Middle frontal gyrus (tissue), 1 donor: ENCODE data around the gene KLHL26.

Experiments
- DNase-seq: peaks from one replicate; pipeline ENCODE4 v3.0.0-alpha.2; 2015; ENCODE audit warnings: low spot score; ENCODE audit errors: extremely low spot score

Gene KLHL26

DNA sequence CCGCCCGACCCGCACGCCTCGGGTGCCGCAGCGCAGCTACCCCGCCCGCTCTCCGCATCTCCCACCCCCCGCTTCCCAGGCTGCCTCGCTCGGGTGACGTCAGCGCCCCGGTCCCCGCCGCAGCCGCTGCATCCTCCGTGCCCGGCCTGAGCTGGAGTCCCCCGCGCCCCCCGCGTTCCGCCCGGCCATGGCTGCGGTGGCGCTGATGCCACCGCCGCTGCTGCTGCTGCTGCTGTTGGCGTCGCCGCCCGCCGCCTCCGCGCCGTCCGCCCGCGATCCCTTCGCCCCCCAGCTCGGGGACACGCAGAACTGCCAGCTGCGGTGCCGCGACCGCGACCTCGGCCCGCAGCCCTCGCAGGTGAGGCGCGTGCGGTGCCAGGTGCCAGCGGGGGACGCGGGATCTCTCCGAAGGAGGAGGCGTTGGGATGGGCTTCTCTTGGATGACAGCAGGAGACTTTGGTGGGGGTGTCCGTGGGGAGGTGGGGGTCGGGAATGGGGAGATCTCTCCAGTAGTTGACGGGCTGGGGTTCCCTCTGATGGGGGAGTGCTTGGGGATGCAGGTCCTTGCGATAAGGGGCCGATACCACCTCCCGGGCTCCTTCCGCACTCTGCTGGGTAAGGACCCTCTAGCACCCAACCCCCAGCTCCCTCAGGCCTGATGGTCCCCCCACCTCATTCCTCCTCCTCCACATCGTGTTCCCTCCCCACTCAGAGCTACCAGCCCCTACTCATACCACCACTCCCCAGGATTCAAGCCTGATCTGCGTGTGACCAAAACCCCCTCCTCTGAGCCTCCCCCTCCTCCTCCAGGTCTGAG, 23.8 kb upstream of the KLHL26 start, which contains the start of gene TMEM59L:
TMEM59L (plus strand) TSS at position 99 of the 817 bp plus-strand sequence; CDS start at position 188, 89 bp downstream.
- no peak for DNase-seq

DNA sequence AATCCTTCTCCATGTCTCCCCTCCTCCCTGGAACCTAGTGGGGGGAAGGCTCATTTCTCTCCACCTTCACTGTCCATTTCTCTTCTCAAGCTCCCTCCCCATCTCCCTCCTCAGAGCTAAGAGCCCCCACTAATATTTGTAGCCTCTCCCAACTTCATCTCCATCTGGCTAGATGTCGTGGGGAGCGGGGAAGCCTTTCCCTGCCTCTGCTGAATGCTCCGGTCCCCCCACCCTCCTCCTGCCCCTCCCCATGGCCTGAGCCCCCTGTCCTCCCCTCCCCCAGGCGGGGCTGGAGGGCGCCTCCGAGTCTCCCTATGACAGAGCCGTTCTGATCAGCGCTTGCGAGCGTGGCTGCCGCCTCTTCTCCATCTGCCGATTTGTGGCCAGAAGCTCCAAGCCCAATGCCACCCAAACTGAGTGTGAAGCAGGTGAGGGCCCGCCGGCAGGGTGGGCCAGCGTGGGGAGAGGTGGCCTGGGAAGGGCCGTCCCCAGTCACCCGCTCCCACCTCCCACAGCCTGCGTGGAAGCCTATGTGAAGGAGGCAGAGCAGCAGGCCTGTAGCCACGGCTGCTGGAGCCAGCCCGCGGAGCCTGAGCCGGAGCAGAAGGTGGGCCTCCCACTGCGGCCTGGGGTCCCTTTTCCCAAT, 23.1 kb upstream of the KLHL26 start:
- no peak for DNase-seq

DNA sequence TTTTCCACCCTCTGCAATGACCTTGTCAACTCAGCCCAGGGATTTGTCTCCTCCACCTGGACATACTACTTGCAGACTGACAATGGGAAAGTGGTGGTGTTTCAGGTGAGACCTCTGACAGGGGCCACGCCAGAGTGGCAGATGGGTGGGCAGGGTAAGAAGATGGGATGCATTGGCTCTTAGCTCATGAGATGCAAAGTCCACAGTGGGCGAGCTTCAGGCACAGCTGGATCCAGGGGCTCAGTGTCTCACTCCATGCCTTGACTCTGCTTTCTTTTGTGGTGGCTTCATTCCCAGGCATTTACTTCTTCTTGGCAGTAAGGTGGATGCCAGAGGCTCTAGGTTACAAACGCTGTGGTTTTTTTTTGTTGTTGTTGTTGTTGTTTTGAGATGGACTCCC, 20.8 kb upstream of the KLHL26 start:
- DNase-seq: no peak

DNA sequence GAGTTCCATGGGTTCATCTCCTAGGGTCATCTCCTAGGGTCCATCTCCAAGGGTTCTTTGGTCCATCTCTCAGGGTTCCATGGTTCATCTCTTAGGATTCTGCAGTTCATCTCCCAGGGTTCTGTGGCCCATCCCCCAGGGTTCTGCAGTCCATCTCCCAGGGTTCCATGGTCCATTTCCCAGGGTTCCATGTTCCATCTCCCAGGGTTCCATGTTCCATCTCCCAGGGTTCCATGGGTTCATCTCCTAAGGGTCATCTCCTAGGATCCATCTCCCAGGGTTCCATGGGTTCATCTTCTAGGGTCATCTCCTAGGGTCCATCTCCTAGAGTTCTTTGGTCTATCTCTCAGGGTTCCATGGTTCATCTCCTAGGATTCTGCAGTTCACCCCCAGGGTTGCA, 19.3 kb upstream of the KLHL26 start:
- DNase-seq: no peak

DNA sequence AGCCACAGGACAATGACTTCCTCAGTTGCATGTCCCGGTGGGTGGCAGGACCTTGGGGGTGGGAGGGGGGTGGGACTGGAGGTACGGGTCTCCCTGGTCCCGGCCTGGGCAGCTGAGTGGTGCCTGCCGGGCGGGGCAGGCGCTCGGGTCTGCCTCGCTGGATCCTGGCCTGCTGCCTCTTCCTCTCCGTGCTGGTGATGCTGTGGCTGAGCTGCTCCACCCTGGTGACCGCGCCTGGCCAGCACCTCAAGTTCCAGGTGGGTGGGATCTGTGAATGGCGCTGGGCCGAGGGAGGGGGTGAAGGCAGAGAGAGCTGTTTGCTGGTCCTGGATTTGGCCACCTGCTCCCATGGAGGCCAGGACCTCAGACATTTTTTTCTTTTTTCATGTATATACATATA, 18.6 kb upstream of the KLHL26 start:
- no peak for DNase-seq

DNA sequence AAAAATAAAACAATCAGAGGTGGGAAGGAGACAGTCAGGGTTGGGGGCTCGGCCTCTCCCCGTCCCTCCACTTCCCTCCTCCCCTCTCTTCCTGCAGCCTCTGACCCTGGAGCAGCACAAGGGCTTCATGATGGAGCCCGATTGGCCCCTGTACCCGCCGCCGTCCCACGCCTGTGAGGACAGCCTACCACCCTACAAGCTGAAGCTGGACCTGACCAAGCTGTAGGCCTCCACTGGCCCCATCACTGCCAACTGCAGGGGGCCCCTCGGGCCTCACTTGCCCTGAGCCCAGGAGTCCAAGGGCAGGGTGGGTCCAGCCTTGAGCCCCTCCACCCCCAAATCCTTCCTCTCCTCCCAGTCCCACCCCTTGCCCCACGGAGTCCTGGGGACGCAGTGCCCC, 16.5 kb upstream of the KLHL26 start:
- no peak for DNase-seq

DNA sequence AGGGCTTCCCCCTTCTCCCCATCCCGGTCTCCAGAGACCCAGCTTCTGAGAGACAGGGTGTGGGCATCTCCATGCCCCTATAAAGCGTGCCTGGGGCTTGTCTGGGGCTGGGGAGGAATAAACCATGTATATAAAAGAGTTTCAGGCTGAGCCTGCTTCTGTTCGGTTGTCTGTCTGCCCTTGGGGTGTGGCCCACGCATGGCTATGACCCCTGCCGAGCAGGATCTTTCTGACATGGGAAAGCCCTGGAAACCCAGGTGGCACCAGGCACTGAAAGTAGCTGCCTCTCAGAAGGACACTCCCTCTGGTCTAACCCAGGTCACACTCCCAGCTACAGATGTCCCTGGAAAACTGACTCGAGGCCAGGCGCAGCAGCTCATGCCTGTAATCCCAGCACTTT, 15.9 kb upstream of the KLHL26 start:
- DNase-seq: no peak

DNA sequence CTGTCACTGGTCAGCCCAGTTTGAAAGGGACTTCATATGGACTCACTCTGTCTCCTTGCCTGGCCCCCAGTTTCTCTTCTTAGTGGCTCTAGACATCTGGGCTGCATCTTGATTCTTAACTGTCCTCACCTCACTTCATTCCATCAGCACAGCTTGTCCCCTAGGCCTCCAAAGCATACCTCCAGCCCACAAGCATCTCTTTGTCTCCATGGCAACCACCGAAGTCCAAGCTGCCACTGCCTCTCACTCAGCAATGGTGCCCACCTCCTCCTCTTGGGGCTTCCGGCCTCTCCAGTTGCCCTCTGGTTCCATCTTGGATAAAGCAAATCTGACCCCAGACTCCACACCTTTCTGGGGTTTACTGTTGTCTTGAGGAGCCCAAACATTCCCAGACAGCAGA, 9.9 kb upstream of the KLHL26 start:
- no peak for DNase-seq

DNA sequence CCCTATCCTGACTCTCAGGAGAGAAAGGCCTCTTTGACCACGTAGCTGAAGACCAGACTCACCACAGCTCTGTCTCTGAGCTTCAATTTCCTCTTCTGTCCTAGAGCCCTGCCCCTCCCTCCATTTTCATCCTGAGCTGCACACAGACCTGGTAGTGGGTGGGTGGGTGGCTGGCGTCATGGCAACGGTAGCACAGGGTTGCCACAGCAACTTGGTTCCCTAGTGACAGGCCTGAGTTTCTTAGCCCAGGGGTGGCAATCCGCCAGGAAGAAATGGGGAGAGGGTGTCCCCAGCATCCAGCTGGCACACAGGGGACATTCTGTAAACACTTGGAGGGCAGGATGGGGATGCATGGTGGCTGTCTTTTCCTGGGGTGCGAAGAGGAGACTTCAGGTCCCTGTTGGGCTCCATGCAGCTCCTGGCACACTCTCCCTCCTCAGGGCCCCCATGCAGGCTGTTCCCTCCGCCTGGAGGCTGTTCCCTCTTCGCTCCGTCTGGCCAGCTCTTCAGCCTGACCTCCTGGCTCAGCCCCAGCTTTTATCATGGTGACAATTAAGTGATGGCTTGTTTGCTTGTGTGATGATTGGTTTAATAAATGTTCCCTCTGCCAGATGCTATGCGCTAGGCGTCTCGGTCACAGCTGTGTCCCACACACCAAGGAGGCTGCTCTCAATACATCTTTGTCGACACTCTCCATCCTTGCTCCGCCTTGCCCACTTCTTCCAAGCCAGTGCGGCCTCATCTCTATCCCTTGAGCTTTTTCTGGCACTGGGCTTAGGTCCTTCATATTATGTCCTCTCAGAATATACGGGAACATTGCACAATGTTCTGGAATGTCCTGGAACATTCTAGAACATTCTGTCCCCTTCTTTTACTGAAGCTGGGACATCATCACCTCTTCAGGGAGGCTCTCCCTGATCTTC, 7.4 kb upstream of the KLHL26 start:
- DNase-seq: no peak

DNA sequence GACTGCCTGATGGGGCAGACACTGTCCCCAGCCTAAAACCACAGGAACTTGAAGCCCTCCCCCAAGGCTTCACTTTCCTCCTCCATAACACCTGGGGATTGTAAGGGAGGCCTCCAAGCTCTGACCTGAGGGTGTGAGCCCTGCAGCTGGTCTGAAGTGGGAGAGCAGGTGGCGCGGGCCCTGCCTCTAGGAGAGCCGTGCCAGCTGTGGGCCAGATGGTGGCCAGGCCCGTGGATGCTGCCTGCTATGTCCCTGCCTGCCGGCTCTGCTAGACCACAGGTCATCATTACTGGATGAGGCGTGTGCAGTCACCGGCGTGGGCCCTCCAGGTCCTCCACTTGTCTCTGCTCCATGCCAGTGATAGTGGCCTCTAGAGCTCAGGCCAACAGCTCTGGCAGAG, 3.5 kb upstream of the KLHL26 start:
- DNase-seq: no peak

DNA sequence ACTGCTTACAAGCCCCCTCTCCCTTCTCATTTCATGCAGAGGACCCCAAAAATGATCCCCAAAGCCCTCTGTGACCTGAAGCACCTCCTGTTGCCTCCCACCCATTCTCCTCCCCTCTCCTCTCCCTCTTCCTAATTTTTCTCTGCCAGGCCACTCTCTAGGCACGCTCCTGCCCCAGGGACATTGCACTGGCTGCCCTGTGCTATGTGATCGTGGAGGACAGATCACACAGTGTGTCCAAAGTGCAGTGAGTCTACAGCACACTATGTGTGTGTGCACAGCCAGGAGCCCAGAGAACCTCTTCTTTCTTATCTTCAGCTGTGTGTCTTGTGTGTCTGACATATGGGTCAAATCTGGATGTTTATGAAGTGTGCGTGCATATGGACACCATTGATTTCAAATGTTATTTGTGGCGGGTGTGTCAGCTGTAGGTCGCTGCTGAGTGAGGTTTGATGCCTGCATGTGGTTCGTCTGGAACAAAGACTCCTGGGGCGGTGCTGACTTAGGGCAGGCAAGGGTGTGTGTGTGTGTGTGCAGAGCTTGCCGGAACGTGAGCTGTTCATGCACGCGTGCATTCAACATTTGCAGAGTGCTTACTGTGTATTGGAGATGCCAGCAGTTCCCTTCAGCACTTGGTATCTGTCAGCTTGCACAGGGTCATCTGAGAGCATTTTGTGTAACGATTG, 2.1 kb upstream of the KLHL26 start:
- DNase-seq: no peak

DNA sequence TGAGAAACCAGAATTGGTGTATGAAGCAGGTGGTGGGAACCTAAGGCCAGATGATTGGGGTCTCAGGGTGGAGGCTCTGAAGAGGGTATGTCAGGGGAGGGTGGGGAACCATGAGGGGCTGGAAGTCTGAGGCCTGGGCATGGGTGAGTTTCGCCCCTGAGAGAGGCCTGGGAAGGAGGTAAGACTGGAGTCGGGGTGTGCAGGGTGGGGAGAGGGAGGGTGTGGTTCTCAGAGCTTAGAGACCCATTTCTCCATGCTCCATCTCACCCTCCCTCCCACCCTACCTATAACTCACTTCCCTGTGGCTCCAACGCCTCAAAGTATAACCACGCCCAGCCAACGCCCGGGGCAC, 1.0 kb upstream of the KLHL26 start:
- DNase-seq: no peak

DNA sequence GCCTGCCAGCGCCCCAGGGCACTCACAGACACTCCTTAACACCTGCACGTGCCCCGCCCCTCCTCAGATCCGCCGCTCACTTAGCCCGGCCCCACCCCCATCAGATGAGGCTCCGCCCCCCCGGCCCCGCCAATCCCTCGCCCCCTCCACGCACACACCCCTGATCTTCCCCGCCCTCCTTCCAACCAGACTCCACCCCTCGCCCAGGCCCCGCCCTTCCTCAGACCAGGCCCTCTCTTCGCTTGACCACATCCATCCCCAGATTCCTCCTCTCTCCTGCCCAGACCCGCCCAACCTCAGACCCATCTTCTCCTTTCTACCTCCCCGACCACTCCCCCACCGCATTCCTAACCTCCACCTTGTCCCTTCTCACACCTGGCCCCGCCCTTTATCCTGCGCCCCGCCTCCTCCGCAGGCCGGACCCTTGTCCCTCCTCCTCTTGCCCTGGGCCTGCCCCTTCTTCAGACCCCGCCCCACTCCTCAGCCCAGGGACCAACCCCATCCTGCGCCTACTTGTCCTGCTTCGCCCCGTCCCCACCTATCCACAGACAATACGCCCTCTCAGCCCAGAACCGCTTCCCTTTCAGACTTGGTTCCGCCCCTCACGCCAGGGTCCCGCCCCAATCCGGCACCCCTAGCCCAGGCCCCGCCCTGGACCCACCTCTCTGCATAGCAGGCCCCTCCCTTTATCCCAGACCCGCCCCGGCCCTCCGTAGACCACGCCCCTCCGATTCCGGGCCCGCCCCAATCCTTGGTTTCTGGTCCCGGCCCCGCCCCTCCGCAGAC, 452 bp upstream of the KLHL26 start:
- peak; percentile 88 for DNase-seq

DNA sequence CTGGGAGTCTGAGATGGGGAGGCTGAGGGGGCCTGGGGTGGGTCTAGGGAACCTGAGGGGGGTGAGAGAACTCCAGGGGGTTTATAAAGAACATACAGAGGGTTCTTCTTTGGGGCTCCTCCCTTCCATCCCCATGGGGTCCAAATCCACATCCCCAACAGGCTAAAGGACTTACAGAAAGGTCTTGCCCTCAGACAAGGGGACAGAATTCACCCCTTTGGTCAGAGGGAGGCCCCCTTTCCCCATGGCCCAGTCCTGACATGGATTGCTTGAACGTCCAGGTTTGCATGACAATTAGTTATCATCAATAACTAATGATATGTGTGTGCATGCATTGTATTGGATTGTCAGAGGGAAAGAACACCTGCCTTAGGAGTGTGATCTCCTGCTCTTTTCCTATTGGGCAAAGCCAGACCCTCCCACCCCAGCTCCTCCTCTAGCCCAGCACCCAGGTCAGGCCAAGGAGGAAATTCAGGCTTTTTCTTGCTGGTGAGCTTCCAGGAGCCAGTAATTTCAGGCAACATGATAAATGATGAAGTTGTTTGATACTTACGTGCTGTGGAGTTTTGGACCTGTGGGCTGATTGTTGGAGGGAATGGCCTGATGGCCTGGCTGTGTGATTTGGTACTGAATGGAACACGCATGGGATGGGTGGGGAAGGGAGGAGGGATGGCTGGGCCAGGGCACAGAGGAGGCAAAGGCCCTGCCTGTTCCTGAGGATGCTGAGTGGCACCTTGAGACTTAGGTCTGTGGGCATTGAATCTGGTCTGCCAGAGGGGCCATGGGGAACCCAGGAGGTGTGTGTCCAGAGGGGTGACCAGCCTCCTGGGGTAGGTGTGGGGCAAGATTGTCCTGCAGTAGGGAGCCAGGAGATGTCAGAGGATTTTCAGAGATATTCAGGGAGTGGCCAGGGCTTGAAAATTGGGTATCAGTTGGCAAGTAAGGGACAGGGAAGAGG, 1.1 kb downstream of the KLHL26 start:
- no peak for DNase-seq

DNA sequence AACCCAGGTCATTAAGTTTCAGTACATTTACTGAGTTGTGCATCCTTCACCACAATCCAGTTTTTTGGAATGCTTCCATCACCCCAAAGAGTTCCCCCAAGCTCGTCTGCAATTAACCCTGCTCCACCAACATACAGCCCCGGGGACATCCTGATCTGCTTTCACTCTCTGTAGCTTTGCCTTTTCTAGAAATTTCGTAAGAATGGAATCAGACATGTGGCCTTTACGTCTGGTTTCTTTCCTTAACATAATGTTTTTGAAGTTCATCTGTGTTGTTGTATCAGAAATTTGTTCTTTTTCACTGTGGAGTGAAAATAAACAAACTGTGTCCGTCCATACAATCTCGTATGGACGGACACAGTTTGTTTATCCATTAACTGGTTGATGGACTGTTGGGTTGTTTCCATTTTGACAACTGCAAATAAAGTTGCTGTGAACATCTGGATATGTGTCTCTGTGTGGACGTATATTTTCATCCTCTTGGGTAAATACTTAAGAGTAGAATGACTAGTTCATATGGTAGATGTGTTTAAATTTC, 2.9 kb downstream of the KLHL26 start:
- DNase-seq: no peak

DNA sequence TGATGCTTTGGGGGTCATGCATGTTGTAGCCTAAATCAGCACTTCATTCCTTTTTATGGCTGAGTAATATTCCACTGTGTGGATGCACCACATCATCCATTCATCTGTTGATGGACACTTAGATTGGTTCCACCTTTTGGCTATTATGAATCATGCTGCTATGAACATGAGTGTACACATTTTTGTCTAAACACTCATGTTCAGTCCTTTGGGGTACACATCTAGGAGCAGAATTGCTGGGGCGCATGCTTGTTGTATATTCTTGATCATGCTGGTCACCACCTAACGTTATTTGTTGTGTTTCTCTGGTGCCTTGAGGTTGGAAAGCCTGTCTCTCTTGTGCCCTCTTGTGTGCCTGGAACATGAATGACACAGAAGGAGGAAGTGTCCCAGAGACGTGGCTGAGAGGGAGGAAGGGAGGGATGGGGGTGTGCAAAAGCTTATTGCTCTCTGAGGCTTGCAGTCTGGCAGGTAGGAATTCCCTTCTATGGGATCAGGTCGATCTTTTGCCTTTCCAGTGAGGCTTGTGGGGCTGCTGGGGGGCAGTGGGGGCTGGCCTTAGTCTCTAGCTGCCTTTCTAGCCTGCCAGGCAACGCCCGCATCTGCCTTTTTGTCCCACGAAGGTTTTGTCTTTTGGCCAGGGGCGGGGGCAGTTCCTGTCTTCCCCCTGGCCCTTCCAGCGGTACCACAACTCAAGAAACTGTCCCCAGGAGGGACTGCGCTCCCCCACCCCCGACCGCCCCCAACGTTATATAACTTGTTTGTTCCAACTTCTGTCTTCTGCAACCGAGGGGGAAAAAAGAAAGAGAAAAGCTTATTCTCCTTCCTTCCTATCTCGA, 7.6 kb downstream of the KLHL26 start:
- peak; percentile 13 for DNase-seq

DNA sequence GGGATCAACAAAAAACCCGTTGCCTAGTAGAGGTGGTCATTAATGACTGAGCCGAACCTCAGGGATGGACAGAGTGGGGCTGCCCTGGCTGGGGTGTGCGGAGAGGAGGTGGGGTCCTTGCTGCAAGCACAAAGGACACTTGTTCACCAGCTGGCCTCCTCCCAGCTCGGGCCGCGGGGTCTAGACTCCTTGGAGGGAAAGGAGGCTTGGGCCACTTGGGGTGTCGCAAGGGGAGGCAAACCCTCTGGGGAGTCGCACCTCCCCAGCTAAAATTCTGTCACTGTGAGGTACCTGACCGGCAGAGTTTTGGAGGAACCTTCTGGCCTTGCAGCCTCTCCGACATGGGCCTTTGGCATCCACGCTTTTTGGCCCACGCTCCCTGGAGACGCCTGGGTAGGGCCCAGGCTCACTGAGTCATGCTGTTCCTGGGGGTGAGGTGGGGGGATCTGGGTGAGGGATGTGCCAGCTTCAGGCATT, 8.2 kb downstream of the KLHL26 start:
- no peak for DNase-seq
